DOHH2 (cell line): Measurements from ENCODE around the gene RRAGC.

ENCODE experiments used
- H3F3A ChIP-seq: fragments of 200-600 bp; sonication (generic), shearing (Covaris generic); 2 replicates; pipeline ENCODE4 v1.6.0; 2016; ENCODE audit warnings: antibody characterized with exemption, mild to moderate bottlenecking; ENCODE audit not compliant: control insufficient read depth, insufficient read depth
- H3K27ac ChIP-seq: fragments of 200-600 bp; sonication (generic); 2 replicates; pipeline ENCODE4 v1.5.1; 2014; ENCODE audit warnings: low read depth, mild to moderate bottlenecking, low read length, moderate library complexity
- H3K27me3 ChIP-seq: fragments of 200-600 bp; sonication (generic); 2 replicates; pipeline ENCODE4 v1.6.1; 2014; ENCODE audit warnings: mild to moderate bottlenecking, low read length, mixed read lengths; ENCODE audit not compliant: control insufficient read depth
- H3K36me3 ChIP-seq: fragments of 200-600 bp; sonication (generic); 2 replicates; pipeline ENCODE4 v1.6.1; 2014; ENCODE audit warnings: mild to moderate bottlenecking, low read length, moderate library complexity, mixed read lengths; ENCODE audit not compliant: control insufficient read depth
- H3K4me1 ChIP-seq: fragments of 200-600 bp; sonication (generic); 2 replicates; pipeline ENCODE4 v1.6.1; 2014; ENCODE audit warnings: mild to moderate bottlenecking, low read length, mixed read lengths; ENCODE audit not compliant: control insufficient read depth
- H3K4me2 ChIP-seq: fragments of 200-600 bp; sonication (generic); 2 replicates; pipeline ENCODE4 v1.6.0; 2014; ENCODE audit warnings: mild to moderate bottlenecking, low read length, moderate library complexity
- H3K4me3 ChIP-seq: fragments of 200-600 bp; sonication (generic); 2 replicates; pipeline ENCODE4 v1.5.1; 2014; ENCODE audit warnings: mild to moderate bottlenecking, low read length, mixed read lengths
- H3K79me2 ChIP-seq: fragments of 200-600 bp; sonication (generic); 2 replicates; pipeline ENCODE4 v1.6.1; 2014; ENCODE audit warnings: mild to moderate bottlenecking, low read length, mixed read lengths; ENCODE audit not compliant: control insufficient read depth
- H3K9me2 ChIP-seq: fragments of 200-600 bp; sonication (generic); replicated peaks from 2 replicates; pipeline ENCODE4 v1.6.1; 2014; ENCODE audit warnings: mild to moderate bottlenecking, low read length, mixed read lengths; ENCODE audit not compliant: control insufficient read depth
- H3K9me3 ChIP-seq: fragments of 200-600 bp; sonication (generic); 2 replicates; pipeline ENCODE4 v1.6.1; 2014; ENCODE audit warnings: antibody characterized with exemption, low read length, mixed read lengths; ENCODE audit not compliant: control insufficient read depth, insufficient read depth
- H4K20me1 ChIP-seq: fragments of 200-600 bp; sonication (generic); 2 replicates; pipeline ENCODE4 v1.6.0; 2014; ENCODE audit warnings: low read depth, mild to moderate bottlenecking, antibody characterized with exemption, low read length, moderate library complexity; ENCODE audit not compliant: control insufficient read depth, insufficient read depth
- EZH2phosphoT487 ChIP-seq: fragments of 200-600 bp; sonication (generic); IDR thresholded peaks from 2 replicates; pipeline ENCODE4 v1.6.1; 2017; ENCODE audit warnings: borderline replicate concordance, mild to moderate bottlenecking, antibody characterized with exemption, low read length, moderate library complexity, mixed read lengths
- TF ChIP-seq, protein P1 (sequence below): fragments of 200-600 bp; sonication (generic); IDR thresholded peaks from one replicate; pipeline ENCODE4 v1.5.1; 2014; ENCODE audit warnings: antibody characterized with exemption, mild to moderate bottlenecking, low read depth, low read length; ENCODE audit not compliant: poor library complexity, severe bottlenecking

The RRAGC gene

DNA sequence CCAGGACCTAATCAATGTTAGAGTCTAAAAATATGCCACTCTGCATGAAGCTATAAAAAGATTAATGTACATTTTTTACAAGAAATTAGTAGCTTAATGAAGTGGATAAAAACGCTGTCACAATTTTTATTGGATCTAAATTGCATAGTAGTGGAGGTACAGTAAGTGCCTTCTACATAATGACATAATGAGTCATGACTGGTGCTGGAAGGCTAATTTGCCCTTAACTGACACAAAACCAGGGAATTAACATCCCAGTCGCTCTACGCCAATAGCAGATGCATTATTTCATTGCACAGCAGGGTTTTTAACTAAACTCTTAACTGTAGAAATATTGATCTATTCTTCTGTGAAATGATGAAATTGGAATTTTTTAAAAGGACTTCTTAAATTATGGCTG, 33.3 kb downstream of the RRAGC start:
- no peaks in the 10 kb centered on the region for H3K36me3 ChIP-seq
- no peaks in the 10 kb centered on the region for H3K79me2 ChIP-seq
- H3K4me2 ChIP-seq: no peak overlapping the region
- H3K4me3 ChIP-seq: no peak overlapping the region
- H3K27me3 ChIP-seq: peaks cover 49% of the 10 kb centered on the region
- H4K20me1 ChIP-seq: no peaks in the 10 kb centered on the region; the same call in 1 of the 2 replicates
- H3K9me2 ChIP-seq: no peaks in the 10 kb centered on the region
- H3F3A ChIP-seq: no peaks in the 10 kb centered on the region
- H3K27ac ChIP-seq: no peak overlapping the region
- TF ChIP-seq, protein P1, sequence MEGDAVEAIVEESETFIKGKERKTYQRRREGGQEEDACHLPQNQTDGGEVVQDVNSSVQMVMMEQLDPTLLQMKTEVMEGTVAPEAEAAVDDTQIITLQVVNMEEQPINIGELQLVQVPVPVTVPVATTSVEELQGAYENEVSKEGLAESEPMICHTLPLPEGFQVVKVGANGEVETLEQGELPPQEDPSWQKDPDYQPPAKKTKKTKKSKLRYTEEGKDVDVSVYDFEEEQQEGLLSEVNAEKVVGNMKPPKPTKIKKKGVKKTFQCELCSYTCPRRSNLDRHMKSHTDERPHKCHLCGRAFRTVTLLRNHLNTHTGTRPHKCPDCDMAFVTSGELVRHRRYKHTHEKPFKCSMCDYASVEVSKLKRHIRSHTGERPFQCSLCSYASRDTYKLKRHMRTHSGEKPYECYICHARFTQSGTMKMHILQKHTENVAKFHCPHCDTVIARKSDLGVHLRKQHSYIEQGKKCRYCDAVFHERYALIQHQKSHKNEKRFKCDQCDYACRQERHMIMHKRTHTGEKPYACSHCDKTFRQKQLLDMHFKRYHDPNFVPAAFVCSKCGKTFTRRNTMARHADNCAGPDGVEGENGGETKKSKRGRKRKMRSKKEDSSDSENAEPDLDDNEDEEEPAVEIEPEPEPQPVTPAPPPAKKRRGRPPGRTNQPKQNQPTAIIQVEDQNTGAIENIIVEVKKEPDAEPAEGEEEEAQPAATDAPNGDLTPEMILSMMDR: no peak
- no peak for TF ChIP-seq EZH2phosphoT487
- H3K4me1 ChIP-seq: no peaks in the 10 kb centered on the region
- no peaks in the 10 kb centered on the region for H3K9me3 ChIP-seq

DNA sequence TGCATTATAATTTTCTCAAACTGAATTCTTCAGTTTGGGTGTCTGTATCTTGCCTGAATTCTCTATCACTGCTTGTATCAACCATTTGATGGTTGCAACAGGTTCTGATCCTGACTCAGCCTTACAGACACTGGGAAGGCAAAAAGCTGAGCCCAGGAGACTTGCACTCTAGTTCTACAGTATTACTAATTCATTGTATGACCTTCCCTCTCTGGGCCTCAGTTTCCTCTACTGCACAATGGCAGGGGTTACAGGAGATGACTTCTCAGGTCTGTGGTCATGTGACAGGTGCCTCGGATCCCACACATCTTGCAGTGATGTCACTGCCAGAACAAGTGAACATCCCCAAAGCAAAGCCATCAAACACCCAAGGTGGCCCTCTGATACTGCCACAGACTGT, 38.7 kb downstream of the RRAGC start:
- no peaks in the 10 kb centered on the region for H3K36me3 ChIP-seq
- H3F3A ChIP-seq: no peaks in the 10 kb centered on the region
- no peaks in the 10 kb centered on the region for H3K79me2 ChIP-seq
- no peak overlapping the region for H3K4me2 ChIP-seq
- H3K27ac ChIP-seq: no peak overlapping the region
- H3K9me3 ChIP-seq: no peaks in the 10 kb centered on the region
- H3K27me3 ChIP-seq: peaks cover 37% of the 10 kb centered on the region
- no peak overlapping the region for H3K4me3 ChIP-seq
- no peaks in the 10 kb centered on the region for H3K9me2 ChIP-seq
- no peaks in the 10 kb centered on the region for H3K4me1 ChIP-seq
- no peak for TF ChIP-seq EZH2phosphoT487
- TF ChIP-seq, protein P1: no peak
- no peaks in the 10 kb centered on the region; the same call in 1 of the 2 replicates for H4K20me1 ChIP-seq

DNA sequence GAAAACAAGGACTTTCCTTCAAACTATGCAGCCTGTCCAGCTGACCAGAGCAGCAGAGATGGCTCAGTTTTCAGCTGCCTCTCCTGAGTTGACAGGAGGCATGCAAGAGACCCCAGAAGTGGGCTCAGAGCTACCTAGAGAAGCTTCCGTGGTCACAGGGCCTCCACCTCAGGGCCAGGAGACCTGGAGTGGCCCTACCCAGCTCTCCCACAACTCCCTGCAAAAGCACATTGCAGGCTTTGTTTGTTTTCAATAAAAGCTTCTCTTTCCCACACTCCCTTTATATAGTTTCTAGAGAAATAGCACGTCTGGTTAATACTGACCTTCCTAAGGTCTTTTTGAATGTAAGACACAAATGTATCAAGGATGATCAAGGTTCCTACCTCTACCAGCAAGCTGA, 40.1 kb downstream of the RRAGC start:
- Histone ChIP-seq H4K20me1 (no peaks in the 10 kb centered on the region; the same call in 1 of the 2 replicates), H3K4me1 (no peaks in the 10 kb centered on the region), H3K36me3 (no peaks in the 10 kb centered on the region), H3K4me2 (no peak overlapping the region), H3K27ac (no peak overlapping the region), H3K4me3 (no peak overlapping the region), H3K79me2 (no peaks in the 10 kb centered on the region), H3K9me3 (no peaks in the 10 kb centered on the region), H3K9me2 (no peaks in the 10 kb centered on the region), H3K27me3 (peaks cover 38% of the 10 kb centered on the region), H3F3A (no peaks in the 10 kb centered on the region)
- TF ChIP-seq, protein P1: no peak
- TF ChIP-seq EZH2phosphoT487: no peak

DNA sequence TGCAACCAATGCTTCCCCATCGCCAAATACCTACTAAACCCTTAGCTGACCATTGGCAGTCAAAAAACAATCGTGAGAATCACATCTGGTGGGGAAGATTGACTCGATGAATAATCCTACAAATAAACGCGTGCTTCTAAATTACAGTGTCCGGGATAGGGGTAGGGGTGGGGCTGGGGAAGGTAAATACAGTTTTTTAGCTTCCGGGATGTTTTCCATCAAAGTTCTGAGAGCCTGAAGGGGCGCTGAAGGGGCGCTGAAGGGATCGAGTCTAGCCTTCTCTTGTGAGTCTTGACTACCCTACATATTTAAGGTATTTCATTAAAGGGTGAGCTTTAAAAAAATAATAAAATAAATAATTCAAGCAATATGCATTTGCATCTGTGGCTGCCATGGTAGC, 40.5 kb downstream of the RRAGC start:
- H3K4me1 ChIP-seq: no peaks in the 10 kb centered on the region
- H3F3A ChIP-seq: no peaks in the 10 kb centered on the region
- H3K27me3 ChIP-seq: peaks cover 38% of the 10 kb centered on the region
- no peak overlapping the region for H3K27ac ChIP-seq
- no peak overlapping the region for H3K4me2 ChIP-seq
- H4K20me1 ChIP-seq: no peaks in the 10 kb centered on the region; the same call in 1 of the 2 replicates
- no peak overlapping the region for H3K4me3 ChIP-seq
- H3K36me3 ChIP-seq: no peaks in the 10 kb centered on the region
- no peaks in the 10 kb centered on the region for H3K79me2 ChIP-seq
- no peaks in the 10 kb centered on the region for H3K9me2 ChIP-seq
- H3K9me3 ChIP-seq: no peaks in the 10 kb centered on the region
- TF ChIP-seq, protein P1: no peak
- TF ChIP-seq EZH2phosphoT487: no peak
